Raji (cell line): ENCODE data around the gene IGLL5.

Experiments
- POLR2A ChIP-seq: IDR thresholded peaks from 2 replicates; pipeline ENCODE4 v1.6.1; 2011; ENCODE audit warnings: low read depth, low read length, control low read depth; ENCODE audit not compliant: insufficient read depth

The IGLL5 gene

GRCh38 chr22:22887621-22888503 lies at the start of gene IGLL5:
Gene IGLL5, plus strand, starts transcription at chr22:22887816. Its CDS starts 238 bp downstream, at chr22:22888054.
- TF ChIP-seq POLR2A, result peak; percentile 93

GRCh38 chr22:22838148-22838786 lies 49.3 kb upstream of the IGLL5 start:
- no peak for TF ChIP-seq POLR2A

- no peak for TF ChIP-seq POLR2A
Measured at GRCh38 chr22:22839570-22840314, 47.9 kb upstream of the IGLL5 start.

GRCh38 chr22:22840780-22841179 lies 46.8 kb upstream of the IGLL5 start:
- no peak for TF ChIP-seq POLR2A

- no peak for TF ChIP-seq POLR2A
Measured at GRCh38 chr22:22841598-22841997, 46.0 kb upstream of the IGLL5 start.

- no peak for TF ChIP-seq POLR2A
Measured at GRCh38 chr22:22842085-22842484, 45.5 kb upstream of the IGLL5 start.

- no peak for TF ChIP-seq POLR2A
Measured at GRCh38 chr22:22843848-22844247, 43.8 kb upstream of the IGLL5 start.

GRCh38 chr22:22847241-22847640 lies 40.4 kb upstream of the IGLL5 start:
- TF ChIP-seq POLR2A, result no peak

GRCh38 chr22:22848364-22848866 lies 39.2 kb upstream of the IGLL5 start:
- no peak for TF ChIP-seq POLR2A

- TF ChIP-seq POLR2A, result peak; percentile 50; the same call in 1 of the 2 replicates
Measured at GRCh38 chr22:22849640-22850610, 37.7 kb upstream of the IGLL5 start.

- TF ChIP-seq POLR2A, result no peak
Measured at GRCh38 chr22:22851969-22852368, 35.6 kb upstream of the IGLL5 start.

GRCh38 chr22:22853713-22854112 lies 33.9 kb upstream of the IGLL5 start:
- no peak for TF ChIP-seq POLR2A

- TF ChIP-seq POLR2A, result no peak
Measured at GRCh38 chr22:22854466-22854865, 33.1 kb upstream of the IGLL5 start.

- no peak for TF ChIP-seq POLR2A
Measured at GRCh38 chr22:22855085-22855484, 32.5 kb upstream of the IGLL5 start.
